22Rv1 (cell line): ENCODE data around the gene GRM8.

ENCODE experiments used
- H3K27ac ChIP-seq: fragments of 450-650 bp; 2 replicates; pipeline ENCODE4 v1.5.1; 2017
- ZFX ChIP-seq: fragments of 450-650 bp; IDR thresholded peaks from 2 replicates; pipeline ENCODE4 v1.6.1; 2017; ENCODE audit warnings: antibody characterized with exemption, borderline replicate concordance
- TF ChIP-seq, protein P1 (sequence below): fragments of 450-650 bp; IDR thresholded peaks from 2 replicates; pipeline ENCODE4 v1.5.1; 2017; ENCODE audit warnings: mild to moderate bottlenecking

GRM8 gene

DNA sequence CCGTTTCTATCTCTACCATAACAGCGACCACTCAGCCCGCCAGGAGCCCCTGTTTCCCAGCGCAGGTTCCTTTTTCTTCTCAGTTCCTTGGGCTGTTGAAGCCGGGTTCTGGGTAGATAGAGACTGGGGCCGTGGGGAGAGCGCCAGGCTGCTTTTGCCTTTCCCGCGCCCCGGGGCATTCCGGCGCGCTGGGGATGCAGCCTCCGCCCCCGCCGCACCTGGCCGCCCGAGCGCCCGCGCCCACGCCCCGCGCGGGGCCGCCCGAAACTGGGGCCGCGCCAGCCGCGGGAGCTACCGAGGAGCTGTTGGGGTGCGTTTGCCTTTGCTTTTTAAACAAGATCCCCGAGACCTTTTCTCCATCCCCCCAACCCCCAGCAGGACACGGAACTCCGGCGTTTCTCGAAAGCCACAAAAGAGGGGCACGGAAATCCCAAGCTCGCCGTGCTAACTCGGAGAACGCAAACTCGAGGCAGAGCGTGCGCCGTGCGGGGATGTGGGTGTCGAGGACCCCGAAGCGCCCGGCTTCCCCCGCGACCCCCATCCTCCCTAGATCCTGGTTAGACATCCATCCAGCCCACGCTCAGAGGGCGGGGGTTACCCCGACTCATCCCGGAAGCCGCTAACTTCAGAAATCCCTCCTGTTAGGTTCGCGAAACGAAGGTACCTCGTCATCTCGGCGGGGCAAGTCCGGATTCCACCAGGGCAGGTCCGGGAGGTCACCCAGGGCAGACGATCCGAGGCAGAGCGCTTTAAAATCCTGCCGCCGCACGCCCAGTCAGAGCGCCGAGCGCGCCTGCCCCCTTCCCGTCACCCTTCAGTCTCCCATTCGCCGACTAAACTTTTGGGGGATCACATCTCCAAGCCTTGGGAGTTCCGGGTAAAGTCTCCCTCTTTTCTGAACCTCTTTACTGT, 1.0 kb downstream of the GRM8 start:
- TF ChIP-seq, protein P1, sequence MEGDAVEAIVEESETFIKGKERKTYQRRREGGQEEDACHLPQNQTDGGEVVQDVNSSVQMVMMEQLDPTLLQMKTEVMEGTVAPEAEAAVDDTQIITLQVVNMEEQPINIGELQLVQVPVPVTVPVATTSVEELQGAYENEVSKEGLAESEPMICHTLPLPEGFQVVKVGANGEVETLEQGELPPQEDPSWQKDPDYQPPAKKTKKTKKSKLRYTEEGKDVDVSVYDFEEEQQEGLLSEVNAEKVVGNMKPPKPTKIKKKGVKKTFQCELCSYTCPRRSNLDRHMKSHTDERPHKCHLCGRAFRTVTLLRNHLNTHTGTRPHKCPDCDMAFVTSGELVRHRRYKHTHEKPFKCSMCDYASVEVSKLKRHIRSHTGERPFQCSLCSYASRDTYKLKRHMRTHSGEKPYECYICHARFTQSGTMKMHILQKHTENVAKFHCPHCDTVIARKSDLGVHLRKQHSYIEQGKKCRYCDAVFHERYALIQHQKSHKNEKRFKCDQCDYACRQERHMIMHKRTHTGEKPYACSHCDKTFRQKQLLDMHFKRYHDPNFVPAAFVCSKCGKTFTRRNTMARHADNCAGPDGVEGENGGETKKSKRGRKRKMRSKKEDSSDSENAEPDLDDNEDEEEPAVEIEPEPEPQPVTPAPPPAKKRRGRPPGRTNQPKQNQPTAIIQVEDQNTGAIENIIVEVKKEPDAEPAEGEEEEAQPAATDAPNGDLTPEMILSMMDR = no peak
- no peak for TF ChIP-seq ZFX

DNA sequence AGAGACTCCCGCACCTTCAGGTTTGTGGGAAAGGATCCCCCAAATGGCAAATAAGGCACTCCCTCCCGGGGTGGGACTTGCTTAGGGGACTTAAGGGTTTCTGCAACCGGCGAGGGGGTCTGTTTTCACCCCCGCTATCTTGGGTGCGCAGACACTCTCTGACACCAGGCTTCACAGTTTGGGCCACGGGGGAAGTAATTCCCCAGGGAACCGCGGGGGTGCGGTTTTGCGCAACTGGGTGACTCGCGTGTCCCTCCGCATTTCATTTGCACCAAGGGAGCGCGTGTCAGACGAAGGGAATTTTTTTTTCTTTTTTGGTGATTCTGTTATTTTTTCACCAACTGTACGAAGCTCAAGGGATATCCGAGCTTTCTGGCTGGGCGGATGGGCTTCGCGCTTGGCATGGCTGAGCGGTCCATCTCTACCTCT, 1.7 kb downstream of the GRM8 start:
- 0 out of 2 replicates have a peak overlapping the region, but pooled peaks have one; percentile 9 for H3K27ac ChIP-seq
- no peak for TF ChIP-seq ZFX
- TF ChIP-seq, protein P1 = no peak

More for the DNA sequence above, 1.0 kb downstream of the GRM8 start:
- H3K27ac ChIP-seq = peak overlapping the region; percentile 90

DNA sequence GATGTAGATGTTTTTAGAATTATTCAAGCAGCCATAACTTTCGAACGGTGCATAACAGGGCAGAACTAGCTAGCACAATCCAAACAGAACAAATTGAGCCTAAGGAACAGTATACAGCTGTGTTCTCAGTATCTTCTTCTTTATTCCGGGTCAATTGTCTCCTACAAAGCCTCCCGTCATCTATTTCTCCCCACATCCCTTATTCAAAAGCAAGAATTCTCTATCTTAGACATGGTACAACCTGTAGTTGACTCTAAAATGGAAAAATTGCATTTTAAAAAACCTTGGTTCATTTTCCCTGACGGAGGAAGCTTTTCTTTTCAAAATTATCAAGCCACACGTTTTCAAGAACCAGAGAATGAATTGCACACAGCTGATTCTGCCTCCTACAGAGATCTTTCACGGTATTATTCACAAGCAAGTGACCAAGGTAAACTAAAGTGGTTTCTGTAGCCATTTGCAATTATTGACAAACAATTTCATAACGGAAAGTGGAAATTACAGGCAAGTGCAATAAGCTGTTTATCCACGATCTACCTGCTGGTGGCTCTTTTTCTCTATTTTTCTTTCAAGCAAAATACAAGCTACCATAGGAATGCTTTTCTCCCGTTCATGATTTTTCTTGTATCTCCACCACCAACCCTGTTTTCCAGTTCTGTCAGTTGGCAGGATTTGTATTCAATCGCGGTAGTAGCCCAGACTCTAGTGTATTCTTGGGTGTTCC, 2.3 kb downstream of the GRM8 start:
- TF ChIP-seq, protein P1 = peak; percentile 22
- TF ChIP-seq ZFX = no peak
- H3K27ac ChIP-seq = peak overlapping the region; percentile 9

DNA sequence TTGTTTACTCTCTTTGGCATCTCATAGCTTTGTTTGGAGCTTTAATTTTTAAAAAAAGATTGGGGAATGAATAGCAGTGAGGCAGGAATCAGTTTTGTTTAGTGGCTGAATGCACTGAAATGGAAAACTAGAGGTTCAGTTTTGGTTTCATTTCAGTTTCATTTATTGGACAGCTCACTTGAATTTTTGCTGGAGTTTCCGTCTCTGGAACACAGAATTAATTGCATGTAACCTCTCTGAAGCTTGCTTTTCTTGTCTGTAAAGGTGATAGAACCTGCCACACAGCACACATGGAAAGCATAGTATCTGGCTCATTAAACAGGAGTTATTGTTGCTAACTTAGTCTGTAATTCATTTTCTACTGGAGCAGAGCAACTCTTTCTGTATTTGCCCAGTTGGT, 7.1 kb downstream of the GRM8 start:
- TF ChIP-seq, protein P1 = no peak
- no peak for TF ChIP-seq ZFX
- H3K27ac ChIP-seq = no peak overlapping the region

DNA sequence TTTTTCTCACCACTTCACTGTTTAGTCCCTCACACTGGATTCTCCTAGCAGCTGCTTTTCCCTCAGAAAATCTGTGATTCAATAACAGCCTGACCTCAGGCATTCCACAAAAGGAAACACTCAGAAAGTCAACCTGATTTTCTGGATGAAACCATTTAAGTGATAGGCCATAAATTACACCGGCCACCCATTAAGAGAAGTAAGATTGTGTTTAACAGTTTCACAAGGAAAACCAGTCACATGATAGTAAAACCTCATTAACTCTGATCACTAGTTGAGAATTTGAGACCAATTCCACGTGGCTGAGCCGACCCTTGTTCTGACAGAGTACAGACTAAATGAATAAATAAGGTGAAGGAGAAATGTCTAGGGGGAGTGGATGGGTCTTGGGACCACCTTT, 7.7 kb downstream of the GRM8 start:
- no peak for TF ChIP-seq ZFX
- H3K27ac ChIP-seq = no peak overlapping the region

DNA sequence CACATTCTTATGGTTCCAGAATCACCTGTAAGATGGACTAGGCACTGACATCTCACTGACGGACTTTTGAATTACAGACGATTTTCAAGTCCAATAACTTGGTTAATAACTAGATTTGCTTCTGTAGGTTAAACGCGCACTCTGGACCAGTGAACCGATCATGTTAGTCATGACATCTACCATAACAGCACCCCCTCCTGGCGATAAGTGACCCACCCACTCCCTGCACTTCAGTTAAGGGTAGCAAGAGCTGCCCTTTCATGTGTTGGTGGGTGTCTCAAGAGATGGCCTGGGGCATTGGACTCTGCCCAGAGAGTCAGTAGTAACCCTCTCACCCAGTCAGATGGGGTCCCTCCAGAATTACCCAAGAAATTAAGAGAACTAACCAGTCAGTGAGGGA, 12.9 kb downstream of the GRM8 start:
- TF ChIP-seq, protein P1 = peak; percentile 56
- TF ChIP-seq ZFX = no peak
- H3K27ac ChIP-seq = no peak overlapping the region

DNA sequence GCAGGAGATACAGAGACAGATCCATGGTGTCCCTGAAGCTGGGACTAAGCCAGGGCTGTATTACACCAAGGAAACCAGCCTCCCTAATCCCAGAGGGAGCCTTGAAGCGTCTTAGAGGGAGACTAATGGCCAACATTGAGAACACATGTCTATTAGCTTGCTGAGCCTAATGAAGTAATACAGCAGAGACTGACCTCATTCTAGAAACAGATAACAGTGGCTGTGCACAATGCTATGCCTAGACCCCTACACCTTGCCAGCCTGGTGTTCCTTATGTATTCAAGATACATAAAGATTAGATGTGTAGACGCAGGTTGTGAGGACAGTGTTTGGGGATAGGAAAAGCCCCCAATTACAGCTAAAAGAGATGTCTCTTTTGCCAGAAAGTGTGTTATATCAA, 19.1 kb downstream of the GRM8 start:
- H3K27ac ChIP-seq = no peak overlapping the region
- no peak for TF ChIP-seq ZFX
- TF ChIP-seq, protein P1 = no peak
